NCI-H1092 treated with DMSO at 0.1 percent for 48 hours (cell line): ENCODE measurements around the gene KCNF1.

Experiments used
- DNase-seq: peaks from one replicate; lab custom pipeline; 2025; lab: John Stamatoyannopoulos, UW

Gene KCNF1

DNA sequence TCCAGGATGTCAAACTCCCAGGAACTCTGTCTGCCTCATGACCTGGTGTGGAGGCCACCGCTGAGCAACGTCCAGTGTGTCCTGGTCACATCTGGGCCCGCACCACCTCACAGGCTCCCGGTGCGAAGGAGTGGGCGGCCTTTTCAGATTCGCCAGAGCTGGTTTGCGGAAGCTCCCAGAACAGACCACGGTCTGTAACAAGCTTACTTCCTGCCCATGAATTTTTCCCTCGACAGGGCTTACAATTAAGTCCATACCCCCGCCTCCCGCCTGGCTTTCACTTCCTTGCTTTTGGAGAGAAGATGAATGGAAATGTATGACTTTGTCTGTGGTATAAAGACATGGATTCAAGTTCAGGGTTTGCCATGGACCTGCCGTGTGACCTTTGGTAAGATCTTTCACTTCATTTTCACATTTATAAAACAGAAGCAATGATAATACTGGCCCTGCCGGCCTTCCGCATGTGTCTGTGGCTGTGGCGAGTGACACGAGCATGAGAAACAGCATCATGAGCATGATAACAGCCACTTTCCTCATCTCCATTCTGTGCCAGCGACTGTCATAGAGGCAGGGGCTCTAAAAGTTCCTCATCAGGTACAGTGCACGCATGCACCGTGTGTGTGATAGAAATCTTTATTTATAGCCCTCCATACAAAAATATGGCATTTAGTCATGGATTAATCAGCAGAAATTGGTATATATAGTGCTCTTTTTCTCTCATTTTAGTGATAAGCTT, 31.0 kb upstream of the KCNF1 start:
- no peak for DNase-seq

DNA sequence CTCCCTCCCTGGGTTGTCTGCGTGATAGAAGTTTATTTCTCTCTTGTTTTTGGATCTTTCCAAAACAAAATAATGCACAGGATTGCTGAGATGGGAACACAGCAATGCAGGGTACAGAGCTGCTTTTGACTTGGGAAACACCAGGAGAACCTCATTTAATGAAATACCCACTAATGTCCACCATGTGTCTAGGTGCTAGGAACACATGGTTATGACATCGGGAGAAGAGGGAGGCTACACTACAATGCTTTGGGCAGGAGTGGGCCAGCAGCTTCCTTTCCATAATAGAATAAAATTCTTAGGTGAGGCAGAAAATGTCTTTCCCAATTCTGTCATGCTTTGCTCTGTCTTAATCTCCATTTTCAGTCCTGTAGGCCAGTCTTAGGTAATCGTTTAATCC, 29.2 kb upstream of the KCNF1 start:
- DNase-seq, result no peak

DNA sequence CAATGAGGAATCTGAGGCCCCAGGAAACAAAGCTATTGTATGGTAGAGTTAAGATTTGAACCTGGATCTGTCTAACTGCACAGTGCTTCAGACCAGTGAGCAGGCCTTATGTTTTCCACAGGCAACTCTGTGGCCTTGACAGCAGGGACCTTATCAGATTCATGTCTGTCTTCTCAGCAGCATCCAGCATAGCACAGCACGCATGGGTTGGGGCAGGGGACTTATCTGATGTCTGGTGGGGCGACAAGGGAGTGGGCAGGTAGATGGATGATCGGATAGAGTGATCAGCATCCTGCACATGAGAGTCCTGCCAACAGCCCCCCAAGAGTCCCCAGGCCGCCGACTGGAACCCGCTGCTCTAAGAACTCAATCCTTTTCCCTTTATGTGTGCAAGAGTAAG, 28.7 kb upstream of the KCNF1 start:
- no peak for DNase-seq

DNA sequence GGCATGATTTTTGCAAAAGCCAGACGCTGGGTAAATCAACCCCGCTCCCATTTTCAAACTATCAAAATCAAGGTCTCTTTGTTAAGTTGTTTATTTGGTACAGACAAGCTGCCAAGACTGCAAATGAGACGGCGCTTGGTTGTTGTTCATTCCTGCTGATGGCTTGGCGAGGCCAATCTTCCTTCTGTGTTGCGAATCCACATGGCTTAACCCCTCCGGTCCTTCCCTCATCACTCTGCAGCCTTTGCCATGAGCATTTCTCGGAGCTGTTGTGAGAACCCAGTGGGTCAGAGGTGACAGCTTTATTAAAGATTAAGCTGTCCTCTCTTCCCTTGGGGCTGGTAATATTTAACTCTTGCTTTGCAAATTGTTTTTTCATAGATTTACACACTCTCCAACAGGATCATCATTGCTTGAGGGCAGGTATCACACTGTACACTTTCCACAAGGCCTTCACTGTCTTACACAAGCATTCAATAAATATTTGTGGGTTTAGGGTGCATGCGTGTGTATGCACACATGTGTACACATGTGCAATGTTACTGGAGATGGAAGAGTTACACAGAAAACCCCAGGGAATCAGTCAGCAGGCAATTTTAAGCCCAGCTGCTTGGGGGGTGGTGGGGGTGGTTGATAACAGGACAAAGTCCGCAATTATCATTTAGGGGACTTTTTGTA, 27.8 kb upstream of the KCNF1 start:
- no peak for DNase-seq

DNA sequence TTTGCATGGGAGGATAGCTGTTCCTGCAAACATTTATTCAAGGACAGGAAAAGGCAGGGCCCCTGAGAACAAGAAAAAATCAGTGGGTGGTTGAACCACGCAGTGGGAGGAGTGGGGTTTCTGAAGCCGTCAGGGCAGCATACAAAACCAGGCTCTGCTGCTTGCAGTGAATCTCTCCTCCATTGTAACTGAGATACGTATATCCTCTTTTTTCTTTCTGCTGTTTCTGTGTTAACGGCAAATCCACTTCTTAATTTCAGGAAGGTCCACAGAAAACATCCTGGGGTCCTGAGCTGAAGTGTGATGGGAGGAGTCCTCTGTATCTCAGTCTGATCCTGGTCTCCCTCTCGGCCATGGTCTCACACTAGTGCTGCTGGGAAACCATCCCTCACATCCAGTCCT, 27.2 kb upstream of the KCNF1 start:
- no peak for DNase-seq

DNA sequence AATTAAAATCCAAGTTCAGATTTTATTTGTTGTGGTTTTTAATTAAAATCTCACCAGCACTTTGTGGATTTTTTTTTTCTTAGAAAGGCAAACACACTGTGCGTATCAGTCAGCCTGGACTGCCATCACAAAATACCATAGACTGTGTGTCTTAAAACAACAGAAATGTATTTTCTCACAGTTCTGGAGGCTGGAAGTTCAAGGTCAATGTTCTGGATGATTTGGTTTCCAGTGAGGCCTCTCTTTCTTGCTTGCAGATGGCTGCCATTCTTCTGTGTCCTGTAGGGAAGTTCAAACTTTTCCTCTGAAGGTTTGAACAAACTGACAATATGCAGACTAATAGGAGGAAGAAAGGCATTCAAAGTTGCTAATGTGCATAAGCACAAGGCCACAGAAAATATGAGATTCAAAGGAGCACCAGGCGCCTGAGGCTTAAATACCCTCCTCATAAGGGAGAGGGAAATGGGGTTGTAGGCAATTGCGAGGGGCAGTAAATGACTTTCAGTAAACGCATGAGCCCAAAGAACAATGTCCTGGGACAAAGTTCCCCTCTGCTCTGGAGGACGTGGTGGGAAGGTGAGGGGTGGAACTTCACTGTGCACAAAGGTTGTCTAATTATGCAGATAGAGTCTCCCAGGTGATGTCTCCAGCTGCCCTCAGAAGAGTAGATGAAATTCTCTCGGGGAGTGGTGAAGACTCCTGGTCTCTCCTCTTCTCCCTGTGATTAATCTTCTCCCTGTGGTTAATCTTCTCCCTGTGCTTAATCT, 26.5 kb upstream of the KCNF1 start:
- DNase-seq, result no peak

DNA sequence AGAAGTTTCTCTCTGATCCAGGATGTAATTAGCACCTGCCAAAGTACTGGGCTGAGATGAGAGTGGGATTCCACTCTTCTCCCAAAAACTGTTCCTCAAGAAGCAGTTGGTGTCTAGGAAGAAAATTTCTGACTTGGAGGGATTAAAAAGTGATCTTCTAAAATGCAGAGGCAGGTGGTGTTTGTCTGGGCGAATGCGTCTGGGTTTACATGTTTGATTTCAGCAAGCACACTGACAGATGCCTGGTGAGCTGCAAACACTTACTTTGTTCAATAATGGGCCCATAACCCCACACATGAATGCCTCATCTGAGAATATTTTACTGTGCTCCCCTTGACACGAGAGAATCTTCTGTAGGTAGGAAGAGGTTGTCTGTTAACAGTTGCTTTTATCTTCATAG, 24.3 kb upstream of the KCNF1 start:
- no peak for DNase-seq

DNA sequence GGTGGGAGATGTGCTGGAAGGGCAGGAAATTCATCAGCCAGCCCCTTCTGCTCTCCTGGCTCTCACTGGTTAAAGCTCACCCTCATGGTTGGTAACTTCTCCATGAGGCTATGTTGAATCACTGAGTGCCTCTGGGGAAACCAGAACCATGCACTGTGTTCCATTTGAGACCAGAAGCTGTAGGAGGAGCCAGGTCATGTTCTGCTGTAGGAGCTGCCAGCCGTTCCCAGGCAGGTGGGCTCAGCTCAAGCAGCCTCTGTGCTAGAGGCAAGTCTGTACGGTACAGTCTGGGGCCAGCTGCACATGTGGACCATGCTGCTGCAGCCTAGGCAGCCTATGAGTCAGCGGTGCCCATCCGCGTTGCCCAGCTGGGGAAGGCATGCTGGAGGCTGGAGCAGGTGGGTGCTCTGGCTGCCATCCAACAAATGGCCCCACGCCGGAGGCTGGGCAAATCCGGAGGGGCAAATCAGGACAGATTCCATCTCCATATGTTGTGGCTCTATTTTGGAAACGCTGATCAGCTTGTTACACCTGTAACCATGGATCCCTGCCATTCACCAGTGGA, 22.0 kb upstream of the KCNF1 start:
- DNase-seq, result peak; percentile 34

DNA sequence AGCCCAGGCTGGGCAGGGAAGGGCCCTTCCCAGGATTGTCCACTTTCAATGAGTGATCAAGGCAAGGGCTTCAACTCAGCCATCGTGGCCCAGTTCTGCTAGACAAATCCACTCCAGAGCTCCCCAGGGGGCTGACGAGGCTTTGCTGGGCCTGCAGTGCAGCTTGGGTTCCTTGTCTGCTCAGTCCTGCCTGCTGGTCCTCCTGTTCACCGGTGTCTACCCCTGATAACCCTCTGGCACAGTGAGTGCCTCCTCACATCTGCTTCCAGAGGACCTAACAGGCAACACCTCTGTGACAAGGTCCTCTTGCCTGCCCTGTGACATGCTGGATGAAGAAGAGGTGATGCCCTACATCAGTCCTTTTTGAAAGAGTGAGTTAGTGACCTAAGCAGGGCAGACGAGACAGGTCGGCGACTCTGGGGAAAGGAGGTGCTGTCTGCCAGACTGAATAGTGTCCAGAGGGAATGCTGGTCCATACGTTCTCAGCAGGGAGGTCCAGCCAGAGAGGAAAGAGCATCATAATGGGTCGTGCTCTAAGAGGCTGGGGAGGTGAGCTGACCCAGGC, 20.9 kb upstream of the KCNF1 start:
- DNase-seq, result no peak

DNA sequence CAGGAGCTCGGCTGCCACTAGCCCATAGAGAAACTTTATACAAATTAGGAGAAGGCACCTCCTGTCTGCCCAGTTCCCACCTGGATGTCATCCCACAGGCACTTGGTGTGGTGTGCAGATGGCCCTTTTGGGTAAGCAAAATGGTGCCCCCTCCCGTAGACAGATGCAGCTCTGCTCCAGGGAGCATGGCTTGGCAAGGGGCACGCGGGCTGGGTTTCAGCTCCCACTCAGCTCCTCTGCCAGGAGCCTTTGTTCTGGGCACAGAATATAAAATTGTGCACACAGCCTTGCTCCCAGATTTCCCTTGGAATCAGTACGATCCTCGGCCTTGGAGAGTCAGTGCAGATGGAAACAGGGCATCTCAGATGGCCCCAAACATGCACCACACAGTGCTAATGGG, 20.3 kb upstream of the KCNF1 start:
- DNase-seq, result no peak

DNA sequence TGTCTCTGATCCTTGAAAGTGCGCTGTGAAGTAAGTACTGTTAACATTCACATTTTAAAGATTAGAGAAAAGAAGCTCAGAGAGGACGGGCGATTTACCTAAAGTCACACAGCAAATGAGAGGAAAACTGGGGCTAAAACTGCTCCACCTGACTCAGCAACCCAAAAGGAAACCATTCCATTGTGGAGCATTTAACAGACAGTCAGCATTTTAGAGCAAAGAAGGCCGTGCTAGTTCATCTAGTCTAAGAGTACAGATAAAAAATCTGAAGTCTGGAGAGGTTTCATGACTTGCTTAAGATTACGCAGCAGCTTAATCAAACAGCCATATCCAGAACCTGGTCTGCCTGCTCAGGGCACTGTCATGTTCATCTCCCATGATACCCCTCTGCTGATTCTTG, 19.9 kb upstream of the KCNF1 start:
- DNase-seq, result no peak

DNA sequence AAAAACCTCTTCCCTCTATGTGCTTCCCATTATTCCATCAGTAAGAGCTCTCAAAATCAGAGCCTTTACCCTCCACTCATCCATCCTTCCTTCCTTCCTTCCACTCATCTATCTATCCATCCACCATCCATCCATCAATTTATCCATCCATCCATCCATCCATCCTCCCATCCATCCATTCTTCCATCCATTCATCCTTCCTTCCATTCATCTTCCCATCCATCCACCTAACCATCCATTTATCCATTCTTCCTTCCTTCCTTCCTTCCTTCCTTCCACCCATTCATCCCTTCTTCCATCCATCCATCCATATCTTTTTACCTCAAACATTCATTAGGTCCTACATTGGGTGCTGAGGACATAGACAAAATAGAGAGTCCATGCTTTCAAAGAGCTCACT, 19.4 kb upstream of the KCNF1 start:
- DNase-seq, result no peak

DNA sequence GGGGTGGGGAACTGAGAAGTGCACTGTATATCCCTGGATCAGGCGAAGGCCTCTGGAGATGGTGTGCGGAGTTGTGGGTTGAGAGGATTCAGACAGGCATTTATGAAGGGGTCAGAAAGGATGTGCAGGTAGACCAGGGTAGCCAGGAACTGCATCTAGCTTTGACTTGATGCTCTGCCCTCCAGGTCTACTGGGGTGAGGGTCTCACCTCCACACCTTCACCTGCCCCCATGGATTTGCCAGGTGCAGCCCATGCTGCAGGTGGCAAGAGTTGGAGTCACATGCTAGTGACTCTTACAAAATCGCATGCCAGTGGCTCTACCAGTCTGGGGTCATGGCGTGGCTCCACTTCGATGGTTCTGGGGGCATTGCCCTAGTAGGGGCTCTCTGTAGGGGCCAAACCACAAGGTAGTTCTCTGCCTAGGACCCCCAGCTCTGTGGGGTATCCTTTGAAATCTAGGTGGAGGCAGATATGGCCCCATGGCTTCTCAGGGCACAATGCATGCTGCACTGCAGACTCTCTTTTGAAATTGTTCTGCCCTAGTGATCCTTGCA, 18.9 kb upstream of the KCNF1 start:
- DNase-seq, result no peak

DNA sequence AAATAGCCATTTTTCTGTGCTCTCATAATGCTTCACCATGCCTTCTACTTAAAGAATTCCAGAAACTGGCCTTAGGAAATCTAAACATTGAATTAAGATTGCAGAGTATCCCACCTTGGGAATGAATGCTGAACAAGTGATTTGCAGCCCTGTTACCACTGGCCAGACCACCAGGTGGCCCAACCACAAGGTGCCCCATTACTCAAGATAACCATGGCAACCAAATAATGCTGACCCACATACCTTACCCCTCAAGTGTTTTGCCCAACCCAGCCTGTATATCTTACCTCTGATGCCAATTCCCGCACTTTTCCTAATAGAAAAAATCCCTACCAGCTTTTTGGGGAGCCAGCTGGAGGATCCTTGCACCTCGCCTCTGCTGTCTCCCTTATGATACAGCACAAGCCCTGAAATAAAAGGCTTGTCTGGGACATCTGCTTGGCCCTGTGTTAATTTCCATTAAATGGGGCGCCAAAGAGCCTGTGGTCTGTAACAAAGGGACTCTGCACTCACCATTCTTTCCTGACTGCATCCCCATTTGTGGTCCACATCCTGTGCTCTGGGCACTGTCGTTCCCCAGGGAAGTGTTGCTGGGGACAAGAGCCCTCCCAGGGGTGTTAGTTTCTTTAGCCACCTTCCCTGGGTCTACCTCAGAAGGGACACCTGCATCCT, 17.3 kb upstream of the KCNF1 start:
- no peak for DNase-seq

DNA sequence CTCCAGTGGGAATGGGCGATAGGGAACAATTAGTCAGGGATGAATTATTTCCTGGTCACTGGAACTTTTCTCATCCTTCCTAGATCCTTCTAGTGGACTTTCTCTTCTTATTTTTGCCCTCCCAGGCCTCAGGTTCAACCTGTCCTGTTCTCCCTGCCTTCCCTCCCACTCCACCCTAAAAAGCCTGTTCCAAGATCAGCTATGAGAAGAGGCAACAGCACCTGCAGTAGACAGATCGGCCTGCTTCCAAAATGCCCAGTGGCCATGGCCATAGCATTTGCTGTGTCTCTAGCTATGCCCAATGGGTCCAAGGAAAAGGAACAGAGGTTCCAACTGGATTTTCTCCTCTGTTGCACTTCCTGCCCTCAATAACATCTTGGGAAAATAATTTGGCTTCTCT, 16.5 kb upstream of the KCNF1 start:
- DNase-seq, result no peak

DNA sequence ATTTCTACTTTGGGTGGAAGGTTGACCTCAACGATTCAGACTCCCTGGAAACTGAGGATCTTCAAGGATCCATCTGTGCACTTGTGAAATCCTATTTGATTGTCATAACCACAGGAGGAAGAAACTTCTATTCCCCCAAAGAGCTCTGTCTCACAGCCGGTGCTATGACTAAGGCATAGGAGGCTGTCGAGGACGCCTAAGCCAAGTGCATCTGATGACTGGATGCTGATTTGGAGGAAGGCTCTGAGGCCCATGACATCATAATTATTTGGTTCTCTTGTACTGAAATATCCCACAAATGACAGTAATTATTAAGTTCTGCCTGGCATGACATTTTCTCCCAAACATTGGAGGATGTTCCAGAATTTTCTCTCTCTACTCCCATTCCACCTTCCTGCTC, 13.8 kb upstream of the KCNF1 start:
- DNase-seq, result no peak

DNA sequence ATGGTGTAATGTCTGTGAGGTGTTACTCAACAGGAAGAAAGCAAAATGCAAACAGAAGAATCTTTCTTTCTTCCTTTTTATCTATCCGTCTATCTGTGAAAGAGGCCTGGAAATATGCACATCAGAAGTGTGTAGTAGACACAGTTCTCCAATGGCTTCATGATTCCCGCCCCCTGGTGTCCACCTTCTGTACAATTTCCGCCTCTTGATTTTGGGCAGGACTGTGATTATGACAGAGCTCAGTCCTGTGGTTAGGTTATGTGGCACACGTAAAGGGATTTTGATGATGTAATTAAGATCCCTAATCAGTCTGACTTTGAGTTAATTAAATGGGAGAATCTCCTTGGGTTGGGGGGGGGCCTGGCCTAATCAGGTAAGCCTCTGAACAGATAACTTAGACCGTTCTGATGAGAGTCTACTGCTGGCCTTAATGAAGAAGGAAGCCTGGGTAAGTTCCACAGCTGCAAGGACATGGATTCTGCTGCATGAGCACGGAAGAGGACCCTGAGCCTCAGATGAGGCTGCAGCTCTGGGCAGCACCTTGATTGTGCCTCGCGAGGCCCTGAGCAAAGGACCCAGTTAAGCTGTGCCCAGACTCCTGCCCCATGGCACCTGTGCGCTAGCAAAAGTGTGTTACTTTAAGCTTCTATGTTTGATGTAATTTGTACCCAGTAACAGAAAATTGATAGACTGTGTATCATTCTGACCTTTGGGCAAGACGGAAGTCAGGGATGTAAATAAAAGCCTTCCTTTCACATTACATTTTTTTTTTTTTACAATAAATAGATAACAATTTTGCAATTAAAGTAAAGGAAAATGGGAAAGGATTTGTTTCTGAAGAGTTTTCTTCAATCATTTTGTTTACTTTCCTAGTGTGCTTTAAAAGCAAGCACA, 11.3 kb upstream of the KCNF1 start:
- DNase-seq, result no peak

DNA sequence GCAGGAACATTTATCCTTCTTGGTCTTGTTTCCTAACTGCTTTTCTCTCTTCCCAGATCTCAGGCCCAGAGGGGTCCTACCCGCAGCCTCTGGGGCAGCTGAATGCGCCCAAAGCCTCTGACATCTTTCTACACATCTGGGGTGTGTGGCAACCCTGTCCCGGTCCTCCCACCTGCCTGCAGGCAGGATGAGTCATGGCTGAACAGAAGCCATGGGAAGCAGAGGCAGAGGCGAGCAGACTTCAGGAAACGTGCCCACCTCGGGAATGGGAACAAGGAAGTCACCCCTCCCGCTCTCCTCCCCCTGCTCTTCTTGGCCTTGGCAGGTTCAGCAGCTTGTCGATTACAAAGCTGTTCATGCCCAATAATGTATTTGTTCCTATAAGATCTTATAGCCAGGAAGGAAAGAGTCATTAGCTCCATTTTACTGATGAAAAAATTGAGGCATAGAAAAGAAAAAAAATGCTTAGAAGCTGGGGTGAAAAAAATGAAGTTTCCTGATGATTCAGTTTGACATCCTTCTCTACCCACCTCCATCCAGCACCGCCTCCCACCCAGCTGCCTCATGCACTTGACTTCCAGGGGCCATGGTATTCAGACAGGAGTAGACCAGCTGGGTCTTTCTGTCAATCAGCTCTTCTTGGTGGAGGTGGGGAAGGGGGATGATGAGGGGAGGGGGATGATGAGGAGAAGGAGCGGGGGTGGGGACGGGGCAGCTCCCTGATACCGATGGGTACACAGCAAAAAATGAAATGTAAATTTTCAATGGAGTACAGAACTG, 10.4 kb upstream of the KCNF1 start:
- DNase-seq, result no peak

DNA sequence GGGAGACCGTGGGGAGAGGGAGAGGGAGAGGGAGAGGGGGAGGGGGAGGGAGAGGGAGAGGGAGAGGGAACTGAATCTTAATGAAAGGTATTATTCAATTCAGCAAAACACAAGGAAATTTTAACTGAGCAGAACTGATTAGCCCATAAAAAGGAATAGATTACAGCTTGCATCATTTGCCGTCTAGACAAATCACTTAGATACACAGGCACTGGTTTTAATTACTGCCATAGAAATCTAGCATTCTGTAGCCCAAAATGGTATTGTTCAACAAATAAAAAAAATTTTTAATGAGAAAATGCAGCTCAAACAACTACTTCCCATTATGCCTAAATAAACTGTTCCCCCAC, 7.9 kb upstream of the KCNF1 start:
- DNase-seq, result no peak

DNA sequence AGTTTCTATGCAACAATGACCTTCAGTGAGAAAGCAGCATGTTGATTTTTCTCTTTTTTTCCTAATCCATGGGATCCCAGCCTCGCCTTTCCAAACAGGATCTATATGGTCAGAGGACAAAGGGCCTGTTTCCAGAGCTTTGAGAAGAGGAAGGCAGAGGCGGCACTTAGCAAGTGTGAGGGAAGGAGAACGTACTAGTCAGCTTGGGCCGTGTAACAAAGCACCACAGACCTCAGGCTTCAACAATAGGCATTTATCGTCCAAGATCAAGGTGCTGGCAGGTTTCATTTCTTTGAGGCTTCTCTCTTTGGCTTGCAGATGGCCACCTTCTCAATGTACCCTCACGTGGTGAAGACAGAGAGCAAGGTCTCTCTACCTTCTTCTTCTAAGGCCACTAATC, 7.3 kb upstream of the KCNF1 start:
- DNase-seq, result no peak
